ENCODE measurements around the gene BCL2L1.
A peak's percentile ranks its signal among the peaks of the same experiment; 100 is the strongest.

BCL2L1 gene

DNA sequence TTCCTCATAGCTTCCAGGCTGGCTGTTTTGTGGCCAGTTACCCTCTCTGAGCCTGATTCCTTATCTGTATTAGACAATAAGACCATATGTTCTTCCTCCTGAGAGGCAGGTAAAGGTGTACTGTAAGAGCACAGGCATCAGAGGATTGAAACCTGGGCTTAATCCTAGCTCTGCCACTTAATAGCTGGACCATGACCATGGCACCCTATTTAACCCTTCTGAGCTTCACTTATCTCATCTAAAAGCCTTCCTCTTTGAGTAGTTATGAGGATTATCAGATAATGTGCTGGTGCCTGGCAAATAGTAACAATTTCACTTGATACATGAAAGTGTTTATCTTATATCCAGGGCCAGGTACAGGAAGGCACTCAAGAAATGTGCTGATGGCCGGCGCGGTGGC, 34.9 kb downstream of the BCL2L1 start:
- Histone ChIP-seq H3K36me3 (peaks cover 0 to 34% (median 18%) of the 10 kb centered on the region in 3 donors), H3K9me3 (no peaks in the 10 kb centered on the region), H3K4me1 (peaks cover 0 to 77% (median 18%) of the 10 kb centered on the region in 4 donors), H3K27me3 (no peaks in the 10 kb centered on the region), H3K4me3 (no peak overlapping the region), H3K27ac (no peak overlapping the region)
- TF ChIP-seq, protein P1, sequence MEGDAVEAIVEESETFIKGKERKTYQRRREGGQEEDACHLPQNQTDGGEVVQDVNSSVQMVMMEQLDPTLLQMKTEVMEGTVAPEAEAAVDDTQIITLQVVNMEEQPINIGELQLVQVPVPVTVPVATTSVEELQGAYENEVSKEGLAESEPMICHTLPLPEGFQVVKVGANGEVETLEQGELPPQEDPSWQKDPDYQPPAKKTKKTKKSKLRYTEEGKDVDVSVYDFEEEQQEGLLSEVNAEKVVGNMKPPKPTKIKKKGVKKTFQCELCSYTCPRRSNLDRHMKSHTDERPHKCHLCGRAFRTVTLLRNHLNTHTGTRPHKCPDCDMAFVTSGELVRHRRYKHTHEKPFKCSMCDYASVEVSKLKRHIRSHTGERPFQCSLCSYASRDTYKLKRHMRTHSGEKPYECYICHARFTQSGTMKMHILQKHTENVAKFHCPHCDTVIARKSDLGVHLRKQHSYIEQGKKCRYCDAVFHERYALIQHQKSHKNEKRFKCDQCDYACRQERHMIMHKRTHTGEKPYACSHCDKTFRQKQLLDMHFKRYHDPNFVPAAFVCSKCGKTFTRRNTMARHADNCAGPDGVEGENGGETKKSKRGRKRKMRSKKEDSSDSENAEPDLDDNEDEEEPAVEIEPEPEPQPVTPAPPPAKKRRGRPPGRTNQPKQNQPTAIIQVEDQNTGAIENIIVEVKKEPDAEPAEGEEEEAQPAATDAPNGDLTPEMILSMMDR (IDR thresholded peaks at IDR 0.05), result no peak
- intact Hi-C loops (cut with DNase I; ENCODE audit: low total_unique reads), result no loop called here
- no peak for DNase-seq

DNA sequence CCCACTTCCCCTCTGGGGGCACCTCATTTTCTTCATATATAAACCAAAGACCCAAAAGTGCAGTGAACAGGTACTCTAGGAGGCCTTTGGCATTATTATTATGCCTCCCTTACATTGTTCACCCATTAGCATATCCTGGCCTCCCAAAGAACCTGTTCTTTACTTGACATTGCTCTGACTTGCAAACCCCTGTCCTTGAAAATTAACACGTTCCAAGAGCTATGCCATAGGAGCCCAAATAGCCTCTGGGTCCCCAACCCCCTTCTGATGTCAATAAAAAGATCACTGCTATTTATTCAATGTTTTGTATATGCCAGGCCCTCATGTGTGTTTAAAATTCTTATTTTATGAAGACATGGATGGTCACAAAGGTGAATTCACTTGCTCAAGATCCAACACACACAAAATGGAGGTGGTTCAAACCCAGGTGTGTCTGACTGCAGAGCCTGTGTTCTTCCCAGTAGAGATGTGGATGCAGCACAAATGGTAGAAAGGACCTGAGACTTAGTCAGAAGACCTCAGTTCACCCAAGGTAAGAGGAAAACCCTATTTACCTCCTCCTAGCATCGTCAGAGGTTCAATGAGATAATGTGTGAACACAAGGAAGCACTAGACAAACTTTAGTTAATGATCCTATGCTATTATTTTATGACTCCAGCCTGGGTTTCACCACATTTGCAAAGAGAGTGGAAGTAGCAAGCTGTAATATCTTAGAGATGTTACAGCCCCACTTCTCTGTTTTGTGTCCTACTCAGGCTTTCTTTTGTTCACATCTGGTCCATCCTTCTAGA, 36.6 kb downstream of the BCL2L1 start:
- peaks cover 0 to 75% (median 25%) of the 10 kb centered on the region in 4 donors for H3K4me1 ChIP-seq
- no peak overlapping the region for H3K4me3 ChIP-seq
- TF ChIP-seq, protein P1 (IDR thresholded peaks at IDR 0.05), result no peak

DNA sequence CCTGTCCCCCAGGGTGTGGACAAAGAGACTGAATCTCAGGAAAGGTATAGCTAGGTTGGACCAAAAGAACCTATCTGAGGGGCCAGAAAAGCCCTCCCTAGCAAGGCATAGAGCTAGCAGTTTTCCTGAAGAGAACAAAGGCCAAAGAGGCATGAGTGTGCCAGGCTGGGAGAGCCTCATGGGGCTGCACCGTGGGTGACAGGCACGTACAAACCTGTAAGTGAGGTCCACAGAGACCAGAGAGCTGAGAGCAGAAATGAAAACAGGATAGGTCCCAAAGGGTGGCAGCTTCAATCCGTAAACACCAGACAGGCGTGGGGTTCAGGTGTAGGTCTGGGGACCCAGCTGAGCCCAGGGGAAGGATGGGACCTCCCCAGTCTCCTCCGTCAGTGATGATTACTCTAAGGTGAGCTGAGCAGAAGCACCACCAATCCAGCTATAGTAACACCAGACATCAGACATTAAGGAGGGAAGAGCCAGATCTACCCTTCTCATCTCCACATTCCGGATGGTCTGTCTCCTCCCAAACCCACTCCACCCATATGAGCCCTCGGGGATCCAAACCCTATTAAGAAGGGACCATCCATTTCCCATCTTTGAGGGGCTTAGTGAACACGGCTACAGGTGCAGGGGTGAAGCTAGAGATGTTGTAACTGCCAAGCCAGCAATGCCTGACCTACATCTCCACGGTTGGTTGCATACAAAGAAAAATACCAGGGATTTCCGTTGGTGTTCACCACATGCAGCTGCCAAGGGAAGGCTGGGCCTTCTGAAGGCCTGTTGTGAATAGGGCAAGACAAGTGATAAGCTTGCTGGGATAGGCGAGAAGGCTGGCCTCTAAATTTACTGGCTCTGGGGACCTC, 38.3 kb downstream of the BCL2L1 start:
- no peak for DNase-seq
- intact Hi-C loops (cut with DNase I; ENCODE audit: low total_unique reads), result no loop called here
- TF ChIP-seq, protein P1 (IDR thresholded peaks at IDR 0.05), result no peak
- H3K4me1 ChIP-seq, result peaks cover 0 to 76% (median 34%) of the 10 kb centered on the region in 4 donors
- peaks cover 0 to 34% (median 18%) of the 10 kb centered on the region in 3 donors for H3K36me3 ChIP-seq
- H3K9me3 ChIP-seq, result no peaks in the 10 kb centered on the region
- H3K27me3 ChIP-seq, result no peaks in the 10 kb centered on the region
- H3K27ac ChIP-seq, result no peak overlapping the region
- no peak overlapping the region for H3K4me3 ChIP-seq

More for the DNA sequence above, 36.6 kb downstream of the BCL2L1 start:
- H3K27me3 ChIP-seq, result no peaks in the 10 kb centered on the region
- H3K36me3 ChIP-seq, result peaks cover 0 to 31% (median 18%) of the 10 kb centered on the region in 3 donors
- DNase-seq, result no peak
- no peaks in the 10 kb centered on the region for H3K9me3 ChIP-seq
- H3K27ac ChIP-seq, result peak overlapping the region in 1 of 2 donors; percentile 27
- intact Hi-C loops (cut with DNase I; ENCODE audit: low total_unique reads), result no loop called here

DNA sequence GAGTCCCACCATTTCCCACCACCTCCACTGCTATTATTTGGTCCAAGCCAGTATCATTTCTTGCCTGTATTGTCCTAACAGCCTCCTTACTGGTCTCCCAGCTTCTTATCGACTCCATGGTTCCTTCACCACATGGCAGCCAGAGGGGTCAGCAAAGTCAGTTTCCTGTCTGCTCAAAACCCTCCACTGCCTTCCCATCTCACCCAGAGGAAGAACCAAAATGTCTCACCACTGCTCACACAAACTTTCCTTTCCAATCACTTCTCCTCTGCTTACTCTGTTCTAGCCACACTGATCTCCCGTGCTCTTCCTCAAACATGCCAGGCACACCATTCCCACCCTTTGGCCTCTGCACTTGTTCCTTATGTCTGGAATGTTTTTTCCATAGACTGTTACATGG, 39.7 kb downstream of the BCL2L1 start:
- Histone ChIP-seq H3K36me3 (peaks cover 4 to 37% (median 11%) of the 10 kb centered on the region in 3 donors), H3K4me1 (peaks cover 0 to 88% (median 47%) of the 10 kb centered on the region in 4 donors), H3K27ac (peak overlapping the region in 1 of 2 donors; percentile 20), H3K27me3 (no peaks in the 10 kb centered on the region), H3K9me3 (no peaks in the 10 kb centered on the region), H3K4me3 (no peak overlapping the region)
- DNase-seq, result no peak
- intact Hi-C loops (cut with DNase I; ENCODE audit: low total_unique reads), result no loop called here
- TF ChIP-seq, protein P1 (IDR thresholded peaks at IDR 0.05), result no peak

DNA sequence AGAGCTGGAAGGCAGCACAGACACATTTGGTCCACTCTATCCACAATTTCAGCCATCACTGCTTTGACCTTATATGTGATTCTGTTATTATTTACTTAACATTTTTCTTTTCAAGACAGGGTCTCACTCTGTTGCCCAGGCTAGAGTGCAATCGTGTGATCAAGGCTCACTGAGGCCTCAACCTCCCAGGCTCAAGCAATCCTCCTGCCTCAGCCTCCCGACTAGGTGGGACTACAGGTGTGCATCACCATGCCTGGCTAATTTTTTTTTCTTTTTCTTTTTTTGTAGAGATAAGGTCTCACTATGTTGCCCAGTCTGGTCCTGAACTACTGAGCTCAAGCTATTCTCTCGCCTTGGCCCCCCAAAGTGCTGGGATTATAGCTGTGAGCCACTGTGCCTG, 40.3 kb downstream of the BCL2L1 start:
- intact Hi-C loops (cut with DNase I; ENCODE audit: low total_unique reads), result no loop called here
- H3K36me3 ChIP-seq, result peaks cover 8 to 36% (median 11%) of the 10 kb centered on the region in 3 donors
- peaks cover 0 to 89% (median 51%) of the 10 kb centered on the region in 4 donors for H3K4me1 ChIP-seq
- peak overlapping the region in 1 of 2 donors; percentile 1 for H3K27ac ChIP-seq
- TF ChIP-seq, protein P1 (IDR thresholded peaks at IDR 0.05), result no peak
- no peaks in the 10 kb centered on the region for H3K9me3 ChIP-seq
- H3K4me3 ChIP-seq, result no peak overlapping the region
- no peaks in the 10 kb centered on the region for H3K27me3 ChIP-seq
- no peak for DNase-seq
